Erythroblast (primary cell): ENCODE data around the gene POLDIP3.

Source experiments
- GATA1 ChIP-seq: IDR thresholded peaks from 2 replicates; pipeline ENCODE4 v1.6.1; 2011; ENCODE audit warnings: low read depth, mild to moderate bottlenecking, control low read depth, low read length, moderate library complexity
- POLR2A ChIP-seq: IDR thresholded peaks from 2 replicates; pipeline ENCODE4 v1.6.1; 2011; ENCODE audit warnings: mild to moderate bottlenecking, low read length

- no peak for TF ChIP-seq POLR2A
- no peak for TF ChIP-seq GATA1
Measured at GRCh38 chr22:42635531-42635930, 20.8 kb upstream of the POLDIP3 start.
